Stimulated activated CD4-positive, alpha-beta T cell treated with anti-CD3 and anti-CD28 coated beads, Interleukin-2, amount 100 ng/mL, for 4 hours (primary cell): ENCODE measurements around the gene SLC6A15.

ENCODE experiments used
- DNase-seq: peaks from one replicate; pipeline ENCODE4 v3.0.0-alpha.2; 2020; ENCODE audit warnings: low read depth

Gene SLC6A15

DNA sequence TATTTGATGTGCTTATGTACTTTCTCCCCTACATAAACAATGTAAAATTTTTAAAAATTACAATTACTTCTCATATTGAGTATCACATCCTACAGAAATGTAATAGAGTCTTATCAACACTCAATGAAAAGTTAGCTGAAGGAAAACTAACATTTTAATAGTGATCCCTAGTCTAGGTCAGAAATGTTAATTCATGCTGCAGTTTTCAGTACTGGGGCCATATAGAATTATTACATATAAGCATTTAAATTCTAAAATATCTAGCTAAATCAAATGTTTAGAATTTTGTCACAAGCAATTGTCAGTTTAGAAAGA, 37.8 kb downstream of the SLC6A15 start:
- no peak for DNase-seq

DNA sequence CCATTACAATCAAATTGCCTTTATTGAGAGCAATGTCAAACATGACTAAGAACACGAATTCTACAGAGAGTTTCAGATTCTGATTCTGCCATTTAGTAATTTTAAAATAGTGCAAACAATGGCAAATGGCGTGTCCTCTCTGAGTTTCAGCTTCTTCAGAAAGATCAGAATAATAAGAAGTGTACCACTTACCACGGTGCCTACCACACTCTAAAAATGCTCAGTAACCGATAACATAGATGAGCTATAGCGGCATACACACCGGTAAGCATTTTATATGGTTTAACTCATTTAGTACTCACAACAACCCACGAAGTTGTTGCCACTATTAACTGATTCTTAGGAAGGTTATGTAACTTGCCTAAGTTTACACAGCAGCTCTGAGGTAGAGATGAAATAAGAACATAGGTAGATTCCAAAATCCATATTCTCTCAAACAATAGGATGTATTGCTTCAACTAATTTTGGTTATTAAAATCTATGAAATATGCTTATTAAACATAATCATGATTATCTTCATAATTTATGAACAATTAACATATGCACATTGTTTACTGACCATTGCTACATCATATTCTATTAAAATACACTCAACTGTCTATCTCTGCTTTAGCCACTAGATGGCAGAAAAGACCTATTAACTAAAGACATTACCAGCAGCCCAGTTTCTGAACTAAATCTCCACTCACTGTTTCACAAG, 38.3 kb downstream of the SLC6A15 start:
- DNase-seq = no peak

DNA sequence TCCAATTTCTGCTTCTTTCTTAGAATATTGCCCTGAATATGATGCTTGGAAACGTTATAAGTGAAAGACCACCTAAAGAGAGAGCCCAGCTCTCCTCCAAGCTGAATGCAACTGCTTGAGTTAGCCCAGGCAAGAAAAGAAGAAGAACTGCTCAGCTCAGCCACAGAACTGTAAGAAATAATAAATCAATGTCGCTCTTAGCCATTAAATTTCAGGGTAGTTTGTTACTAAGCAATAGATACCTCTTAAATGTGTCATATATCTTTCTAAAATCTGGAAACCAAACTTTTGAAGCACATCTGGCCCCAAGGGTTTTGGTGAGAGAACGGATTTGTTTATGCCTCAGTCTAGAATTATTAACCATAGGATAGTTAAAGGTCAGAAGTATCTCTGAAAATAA, 50.4 kb downstream of the SLC6A15 start:
- no peak for DNase-seq

DNA sequence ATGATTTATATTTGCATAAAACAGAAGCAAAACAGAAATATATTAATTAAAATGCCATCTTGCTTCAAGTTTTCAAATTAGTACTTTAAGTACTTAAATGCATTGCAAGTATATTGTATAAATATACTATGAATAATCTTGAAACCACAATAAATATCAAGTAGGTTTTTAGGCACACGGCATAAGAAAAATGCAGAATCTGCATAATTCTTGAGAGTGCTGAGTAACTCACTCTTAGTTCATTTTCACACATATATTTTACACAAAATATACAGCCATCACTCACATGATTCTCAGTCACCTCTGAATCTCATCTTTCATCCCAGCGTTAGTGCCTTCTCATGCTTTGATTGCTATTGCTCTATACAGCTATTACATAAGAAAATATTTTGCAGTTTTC, 51.9 kb downstream of the SLC6A15 start:
- DNase-seq = no peak

DNA sequence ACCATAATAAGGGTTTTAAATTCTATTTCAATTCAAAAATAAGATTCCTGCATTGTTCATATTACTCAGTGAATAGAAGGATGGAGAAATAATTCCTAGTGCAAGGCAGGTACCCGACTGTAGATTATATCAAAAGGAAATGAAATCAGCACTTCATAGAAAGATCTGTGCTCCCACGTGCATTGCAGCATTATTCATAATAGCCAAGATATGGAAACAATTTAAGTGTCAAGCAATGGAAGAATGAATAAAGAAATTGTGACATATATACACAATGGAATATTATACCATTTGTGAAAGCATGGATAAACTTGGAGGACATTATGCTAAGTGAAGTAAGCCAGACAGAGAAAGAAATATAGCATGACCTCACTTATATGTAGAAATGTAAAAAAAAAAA, 53.8 kb downstream of the SLC6A15 start:
- no peak for DNase-seq

DNA sequence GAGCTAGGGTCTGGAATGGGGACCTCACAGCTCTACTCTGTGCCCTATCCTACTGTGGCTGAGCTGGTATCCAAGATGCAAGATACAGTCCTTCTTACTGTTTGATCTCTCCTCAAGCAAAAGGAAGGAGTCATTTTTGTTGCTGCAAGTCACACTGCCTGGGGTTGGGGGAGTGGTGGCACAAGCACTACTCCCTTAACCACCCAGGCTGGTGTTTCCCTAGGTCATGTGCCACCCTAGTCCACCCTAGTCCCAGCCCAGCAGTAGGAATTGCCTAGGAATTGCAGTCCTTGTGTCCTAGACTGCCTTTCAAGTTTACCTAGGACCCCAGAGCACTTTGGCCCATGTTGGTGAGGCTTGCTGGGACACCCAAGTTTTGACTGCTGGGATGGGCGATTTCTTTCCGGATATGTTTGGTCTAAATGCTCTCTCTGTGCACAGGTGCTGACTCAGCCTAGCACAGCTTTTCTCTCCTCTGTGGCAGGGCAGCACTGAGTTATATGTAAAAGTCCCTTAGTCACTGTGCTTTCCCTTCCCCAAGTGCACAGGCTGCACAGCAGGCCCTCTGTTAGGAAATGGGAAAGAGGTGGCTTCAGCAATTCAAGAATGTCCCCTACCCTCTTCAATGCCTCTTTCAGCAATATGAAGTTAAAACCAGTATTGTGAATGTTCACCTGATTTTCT, 54.9 kb downstream of the SLC6A15 start:
- no peak for DNase-seq

DNA sequence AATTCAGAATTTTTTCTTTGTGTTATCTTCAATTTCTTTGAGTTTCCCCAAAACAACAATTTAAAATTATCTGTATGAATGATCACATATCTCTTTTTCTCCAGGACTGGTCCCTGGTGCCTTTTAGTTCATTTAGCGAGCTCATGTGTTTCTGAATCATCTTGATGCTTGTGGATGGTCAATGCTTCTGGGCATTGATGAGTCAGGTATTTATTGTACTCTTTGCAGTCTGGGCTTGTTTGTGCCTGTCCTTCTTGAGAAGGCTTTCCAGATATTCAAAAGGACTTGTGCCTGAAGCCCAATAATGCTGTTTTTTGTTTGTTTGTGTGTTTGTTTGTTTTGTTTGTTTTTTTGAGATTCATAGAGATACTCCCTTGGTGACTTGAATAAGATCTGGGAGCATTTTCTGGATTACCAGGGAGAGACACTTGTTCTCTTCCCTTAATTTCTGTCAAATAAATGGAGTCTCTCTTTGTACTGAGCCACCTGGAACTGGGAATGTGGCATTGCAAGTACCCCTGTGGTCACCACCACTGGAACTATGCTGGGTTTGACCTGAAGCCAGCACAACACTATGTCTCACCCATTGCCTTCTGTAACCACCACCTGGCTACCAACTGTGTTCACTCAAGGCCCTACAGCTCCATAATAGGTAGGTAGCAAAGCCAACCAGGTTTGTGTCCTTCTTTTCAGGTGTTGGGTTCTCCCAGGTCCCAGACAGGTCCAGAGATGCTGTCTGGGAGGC, 56.3 kb downstream of the SLC6A15 start:
- DNase-seq = no peak

DNA sequence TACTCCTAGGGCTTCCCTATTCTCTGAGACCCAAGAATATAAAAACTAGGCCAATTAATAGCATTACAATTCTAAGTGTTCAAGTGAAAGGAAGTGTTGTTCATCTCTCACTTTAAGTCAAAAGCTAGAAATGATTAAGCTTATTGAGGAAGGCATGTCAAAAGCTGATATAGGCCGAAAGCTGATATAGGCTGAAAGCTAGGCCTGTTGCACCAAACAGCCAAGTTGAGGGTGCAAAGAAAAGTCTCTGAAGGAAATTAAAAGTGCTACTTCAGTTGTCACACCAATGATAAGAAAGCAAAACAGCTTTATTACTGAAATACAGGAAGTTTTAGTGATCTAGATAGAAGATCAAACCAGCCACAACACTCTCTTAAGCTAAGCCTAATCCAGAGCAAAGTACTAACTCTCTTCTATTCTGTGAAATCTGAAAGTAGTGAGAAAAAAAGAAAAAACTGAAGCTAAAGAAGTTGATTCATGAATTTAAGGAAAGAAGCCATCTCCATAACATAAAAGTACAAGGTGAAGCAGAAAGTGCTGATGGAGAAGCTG, 68.9 kb downstream of the SLC6A15 start:
- no peak for DNase-seq

DNA sequence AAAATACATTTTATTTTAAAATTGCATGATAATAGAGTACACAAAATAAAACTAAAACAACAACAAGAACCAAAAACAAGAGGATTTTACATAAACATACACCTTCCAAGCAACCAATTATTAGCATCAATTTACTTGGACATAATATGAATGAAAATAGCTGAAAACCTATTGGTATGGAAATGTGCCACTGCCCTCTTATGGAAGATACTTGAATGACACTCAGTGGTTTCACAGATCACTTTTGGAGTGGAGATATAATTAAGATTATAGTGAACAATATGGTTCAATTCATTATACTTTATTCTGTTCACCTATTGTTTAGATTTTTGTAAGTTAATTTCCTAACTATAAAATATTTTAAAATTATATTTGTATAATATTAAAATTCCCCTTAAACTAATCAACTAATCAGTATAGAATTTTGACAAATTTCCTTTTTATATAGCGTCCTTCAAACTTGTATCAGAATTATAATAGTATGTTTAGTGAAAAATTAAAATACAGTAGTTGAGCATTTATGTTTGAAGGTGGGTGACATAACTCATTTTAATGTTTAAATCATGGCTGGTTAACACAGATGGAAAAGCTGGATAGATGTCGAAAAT, 70.1 kb downstream of the SLC6A15 start:
- DNase-seq = no peak

DNA sequence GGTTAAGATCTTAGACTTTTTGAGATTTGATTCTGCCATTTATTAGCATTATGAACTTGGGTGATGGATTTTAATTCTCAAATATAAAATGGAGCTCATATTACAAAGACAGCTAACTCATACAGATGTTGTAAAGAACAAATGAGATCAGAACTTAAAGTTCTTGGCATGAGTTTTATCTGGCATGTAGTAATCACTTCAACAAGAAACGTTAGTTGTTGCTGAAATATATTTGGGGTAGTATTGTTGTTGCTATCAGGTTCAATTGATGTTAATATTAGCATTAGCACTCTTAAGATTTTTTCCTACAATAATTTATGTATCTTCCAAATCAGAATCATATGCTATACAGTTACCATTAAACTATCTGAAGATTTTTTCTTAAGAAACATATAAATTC, 71.0 kb downstream of the SLC6A15 start:
- DNase-seq = no peak

DNA sequence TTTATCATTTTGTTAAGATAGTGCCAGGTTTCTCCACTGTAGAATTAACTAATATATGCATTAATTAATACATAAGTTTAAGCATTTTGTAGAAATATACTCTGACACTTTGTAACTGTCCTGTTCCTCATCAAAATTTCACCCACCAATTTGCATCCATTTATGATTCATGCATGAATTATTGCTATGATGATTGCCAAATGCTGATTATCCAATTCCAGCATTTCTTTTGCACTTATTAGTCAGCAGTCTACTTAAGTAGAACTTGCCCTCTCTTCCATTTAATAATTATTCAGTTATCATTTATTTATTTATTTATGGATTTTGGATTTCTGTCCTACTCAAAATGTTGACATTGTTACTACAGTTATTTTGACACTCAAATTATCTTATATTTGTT, 72.2 kb downstream of the SLC6A15 start:
- DNase-seq = no peak

DNA sequence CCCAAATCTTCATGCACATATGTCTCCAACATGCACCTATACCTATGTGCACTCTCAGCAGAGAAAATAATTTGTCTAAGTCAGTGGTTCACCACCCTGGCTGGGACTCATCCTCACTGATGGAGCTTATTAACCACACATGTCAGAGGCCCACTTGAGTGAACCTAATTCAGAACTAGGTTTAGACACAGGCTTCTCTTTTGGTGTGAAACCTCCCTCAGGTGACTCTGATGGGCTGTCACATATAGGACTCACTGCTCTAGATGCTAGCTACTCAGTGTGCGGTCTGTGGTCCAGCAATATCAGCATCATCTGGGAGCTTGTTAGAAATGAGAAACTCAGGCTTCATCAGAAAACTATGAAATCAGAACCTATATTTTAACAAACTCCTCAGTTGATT, 85.7 kb downstream of the SLC6A15 start:
- DNase-seq = no peak

DNA sequence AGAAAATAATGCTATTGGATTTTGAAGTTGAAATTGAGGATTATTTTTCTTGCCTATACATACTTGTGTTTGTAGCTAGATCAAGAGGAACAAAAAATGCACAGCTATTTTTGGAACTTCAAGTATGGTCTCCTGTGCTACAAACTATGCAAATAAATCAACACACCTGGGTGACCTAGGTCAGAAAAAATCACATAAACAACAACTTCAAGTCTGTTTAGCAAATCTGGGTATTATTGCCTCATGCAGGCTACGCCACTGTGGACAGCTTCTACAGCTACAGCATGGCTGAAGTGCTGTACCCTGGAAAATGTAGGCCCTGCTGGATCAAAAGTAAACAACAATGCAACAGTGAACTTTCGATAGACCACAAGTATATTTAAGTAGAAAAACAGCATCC, 87.5 kb downstream of the SLC6A15 start:
- no peak for DNase-seq

DNA sequence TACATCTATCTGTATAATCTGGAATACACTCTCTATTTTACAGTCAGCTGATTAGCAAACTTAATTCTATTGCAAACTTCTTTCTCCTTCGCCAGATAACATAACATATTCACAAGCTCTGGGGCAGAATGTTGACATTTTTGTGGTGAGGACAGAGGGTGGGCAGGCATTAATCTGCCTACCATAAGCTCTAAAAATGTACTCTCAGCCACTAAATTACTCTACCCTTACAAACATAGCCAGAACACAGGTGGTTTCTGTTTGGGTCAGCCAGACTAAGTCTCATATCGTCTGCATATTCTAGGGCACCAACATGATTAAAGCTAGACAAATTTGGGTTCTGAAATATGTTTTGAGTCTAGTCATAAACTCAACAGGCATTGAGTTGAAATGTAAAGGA, 90.1 kb downstream of the SLC6A15 start:
- no peak for DNase-seq

DNA sequence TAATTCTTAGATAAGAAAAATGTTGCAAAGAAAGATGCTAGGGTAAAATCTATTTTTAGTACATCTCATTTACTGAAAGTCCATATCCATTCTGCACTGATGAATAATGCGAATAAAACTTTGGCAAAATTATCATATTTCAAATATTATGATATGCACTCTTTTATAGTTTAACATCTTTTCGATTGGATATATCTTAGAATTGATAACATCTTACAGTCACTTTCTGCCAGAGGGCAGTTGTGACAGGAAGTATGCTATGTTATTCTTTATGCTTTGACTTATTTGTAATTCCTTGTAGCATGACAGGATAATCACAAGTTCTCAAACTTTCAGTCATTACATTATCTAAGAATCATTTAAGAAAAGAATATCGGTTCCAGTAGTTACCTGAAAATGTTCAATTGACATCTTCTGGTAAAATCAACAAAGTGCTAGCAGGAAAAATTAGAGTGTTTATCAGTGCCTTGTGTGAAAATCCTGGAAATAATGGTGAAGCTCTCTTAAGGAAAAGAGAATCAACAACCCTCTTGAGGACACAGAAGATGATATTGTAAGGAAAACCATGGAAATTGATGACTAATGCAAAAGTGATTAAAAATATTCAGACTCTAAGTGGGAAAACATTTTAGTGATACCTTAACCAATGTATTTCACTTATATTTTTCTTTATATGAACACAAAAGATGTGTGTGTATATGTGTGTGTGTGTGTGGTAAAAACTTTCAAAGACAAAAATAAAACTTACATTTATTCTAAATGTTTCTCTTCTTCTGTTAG, 95.5 kb downstream of the SLC6A15 start:
- DNase-seq = no peak

DNA sequence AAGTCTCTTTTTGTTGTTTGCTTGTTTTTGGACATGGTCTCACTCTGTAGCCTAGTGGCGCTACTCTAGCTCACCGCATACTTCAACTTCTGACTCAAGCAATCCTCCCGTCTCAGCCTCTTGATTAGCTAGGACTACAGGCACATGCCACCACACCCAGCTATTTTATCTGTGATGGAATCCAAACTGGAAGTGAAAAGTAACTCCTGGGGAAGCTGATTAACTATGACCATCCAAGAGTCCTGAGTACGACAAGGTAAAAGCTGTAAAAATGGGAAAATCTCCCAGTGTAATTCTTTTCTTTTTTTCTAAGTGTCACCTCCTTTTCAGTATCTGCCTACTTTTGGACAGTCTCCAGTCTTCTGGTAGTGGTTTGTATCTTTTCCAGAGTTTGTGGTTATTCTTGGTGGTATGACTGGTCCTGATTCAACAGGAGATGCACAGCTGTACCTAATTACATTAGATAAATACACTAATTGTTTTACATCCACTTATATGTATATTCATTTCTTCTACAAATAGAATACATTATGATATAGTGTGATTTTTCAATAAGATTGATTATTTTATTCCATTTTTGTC, 97.8 kb downstream of the SLC6A15 start:
- no peak for DNase-seq

DNA sequence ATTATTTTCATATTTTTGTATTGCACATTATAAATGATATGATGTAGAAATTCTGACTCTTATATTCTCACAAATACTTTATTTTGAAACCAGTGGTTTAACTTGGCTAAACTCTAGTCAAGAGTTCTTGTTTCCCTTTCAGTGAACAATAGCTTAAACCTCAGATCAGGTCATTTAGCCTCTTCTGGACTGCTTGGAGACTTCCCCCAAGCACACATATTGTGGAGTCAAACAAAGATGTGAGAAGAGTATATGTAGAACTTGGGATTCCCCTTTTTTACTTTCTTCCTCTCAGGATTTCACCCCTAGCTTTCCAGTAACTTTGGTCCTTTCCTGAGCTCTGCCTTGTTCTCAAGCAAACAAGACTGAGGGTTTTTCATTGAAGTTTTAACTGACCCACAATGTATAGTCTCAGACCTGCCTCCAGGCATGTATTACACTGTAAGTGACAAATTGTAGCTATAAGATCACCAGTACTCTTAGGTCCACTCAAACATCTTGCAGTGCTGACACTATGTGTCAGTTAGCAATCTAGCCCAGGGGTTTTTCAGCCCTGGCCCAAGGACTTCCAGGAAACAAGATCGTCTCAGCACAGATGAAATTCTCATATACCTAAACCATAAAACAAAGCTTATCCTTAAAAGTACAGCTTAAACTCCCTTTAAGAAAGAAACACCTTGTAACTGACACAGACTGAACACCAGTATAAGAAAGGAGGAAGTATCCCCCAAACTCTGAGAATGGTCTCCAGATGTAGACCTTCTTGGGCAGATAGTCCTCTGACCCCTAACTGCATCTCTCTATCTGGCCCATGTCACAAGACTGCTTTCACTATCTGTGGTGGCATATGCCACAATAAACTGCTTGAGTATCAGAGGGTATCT, 98.6 kb downstream of the SLC6A15 start:
- no peak for DNase-seq

DNA sequence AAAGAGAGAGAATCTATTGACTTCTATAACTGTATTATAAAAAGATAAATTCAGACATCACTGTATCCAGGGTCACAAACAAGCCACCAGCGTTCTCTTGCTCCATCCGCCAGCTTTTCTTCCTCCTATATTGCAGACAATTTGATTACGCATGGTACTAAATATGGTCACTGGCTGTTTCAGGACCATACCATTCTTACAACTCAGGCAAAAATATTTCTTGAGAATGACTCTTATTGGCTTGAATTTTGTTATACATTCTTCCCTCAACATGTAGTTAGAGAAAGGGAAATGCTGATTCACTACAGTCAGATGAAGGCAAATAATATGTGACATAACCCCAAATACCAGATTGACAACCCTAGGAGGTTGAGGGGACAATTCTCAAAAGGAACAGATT, 101.3 kb downstream of the SLC6A15 start:
- DNase-seq = no peak

DNA sequence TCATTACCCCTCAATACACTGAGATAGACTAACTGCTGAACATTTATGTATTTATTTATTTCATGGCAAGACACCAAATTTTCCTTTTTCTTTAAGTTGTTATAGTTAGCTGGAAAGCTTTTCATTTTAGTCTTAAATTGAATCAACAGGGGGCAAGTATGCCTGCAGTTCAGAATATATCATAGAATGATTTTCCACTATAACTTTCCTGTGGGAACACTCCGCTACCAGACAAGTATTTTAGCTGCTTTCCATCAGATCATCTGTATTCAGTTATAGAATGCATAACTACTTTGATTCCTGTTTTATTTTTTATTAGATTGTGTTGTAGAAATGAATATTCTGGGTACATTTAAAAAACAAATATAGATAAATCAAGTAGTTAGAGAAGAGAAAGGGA, 102.0 kb downstream of the SLC6A15 start:
- DNase-seq = no peak
